Measurements from ENCODE around the gene RYR3.

Gene RYR3

DNA sequence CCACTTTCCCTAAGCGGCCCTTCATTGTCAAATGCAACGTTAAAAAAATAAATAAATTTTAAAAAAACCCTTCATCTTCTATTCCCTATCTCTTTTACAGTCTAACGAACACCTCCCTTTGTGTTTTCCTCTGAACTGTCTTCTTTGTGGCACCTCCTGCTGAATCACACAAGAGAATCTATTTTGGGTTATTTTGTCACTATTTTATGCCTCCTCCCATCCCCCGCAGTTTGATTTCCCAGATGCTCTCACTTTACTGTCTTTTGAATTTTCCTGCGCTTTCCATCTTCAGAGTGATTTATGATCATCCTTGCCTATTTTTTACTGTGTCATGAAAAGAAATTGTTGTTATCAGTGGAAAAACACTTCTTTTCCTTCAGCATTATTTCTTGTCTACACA, 32.5 kb downstream of the RYR3 start:
- DNase-seq (ENCODE audit: low spot score) (no peak), ATAC-seq (ENCODE audit: low read depth) (no peak)
- TF ChIP-seq, protein P1, sequence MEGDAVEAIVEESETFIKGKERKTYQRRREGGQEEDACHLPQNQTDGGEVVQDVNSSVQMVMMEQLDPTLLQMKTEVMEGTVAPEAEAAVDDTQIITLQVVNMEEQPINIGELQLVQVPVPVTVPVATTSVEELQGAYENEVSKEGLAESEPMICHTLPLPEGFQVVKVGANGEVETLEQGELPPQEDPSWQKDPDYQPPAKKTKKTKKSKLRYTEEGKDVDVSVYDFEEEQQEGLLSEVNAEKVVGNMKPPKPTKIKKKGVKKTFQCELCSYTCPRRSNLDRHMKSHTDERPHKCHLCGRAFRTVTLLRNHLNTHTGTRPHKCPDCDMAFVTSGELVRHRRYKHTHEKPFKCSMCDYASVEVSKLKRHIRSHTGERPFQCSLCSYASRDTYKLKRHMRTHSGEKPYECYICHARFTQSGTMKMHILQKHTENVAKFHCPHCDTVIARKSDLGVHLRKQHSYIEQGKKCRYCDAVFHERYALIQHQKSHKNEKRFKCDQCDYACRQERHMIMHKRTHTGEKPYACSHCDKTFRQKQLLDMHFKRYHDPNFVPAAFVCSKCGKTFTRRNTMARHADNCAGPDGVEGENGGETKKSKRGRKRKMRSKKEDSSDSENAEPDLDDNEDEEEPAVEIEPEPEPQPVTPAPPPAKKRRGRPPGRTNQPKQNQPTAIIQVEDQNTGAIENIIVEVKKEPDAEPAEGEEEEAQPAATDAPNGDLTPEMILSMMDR (IDR thresholded peaks at IDR 0.05; ENCODE audit: poor library complexity, severe bottlenecking), result no peak
- Histone ChIP-seq H3K27ac (ENCODE audit: poor library complexity, severe bottlenecking) (no peak overlapping the region), H3K9me3 (ENCODE audit: severe bottlenecking) (no peaks in the 10 kb centered on the region), H3K36me3 (ENCODE audit: low read depth) (no peaks in the 10 kb centered on the region), H3K4me1 (ENCODE audit: insufficient read depth, poor library complexity, severe bottlenecking) (no peaks in the 10 kb centered on the region), H3K27me3 (ENCODE audit: insufficient read depth, poor library complexity, severe bottlenecking) (peaks cover 38% of the 10 kb centered on the region), H3K4me3 (ENCODE audit: severe bottlenecking) (no peak overlapping the region)

DNA sequence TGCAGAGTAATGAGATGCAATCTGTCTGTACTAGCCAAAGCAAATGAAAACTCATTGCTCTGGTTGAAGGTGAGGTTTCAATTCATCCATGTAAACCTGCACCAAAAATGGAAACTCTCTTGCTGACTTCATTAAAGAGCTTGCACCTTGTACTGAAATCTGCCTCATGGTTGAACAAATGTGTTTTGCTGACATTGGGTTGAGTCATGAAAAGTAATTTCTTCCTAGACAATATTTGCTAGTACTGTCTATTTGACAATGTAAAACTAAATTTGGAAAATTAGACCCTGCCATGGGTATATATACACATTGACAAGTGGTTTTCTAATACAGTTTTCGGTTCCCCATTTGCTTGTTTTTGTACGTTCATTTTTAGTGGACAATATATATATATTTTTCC, 33.3 kb downstream of the RYR3 start:
- DNase-seq (ENCODE audit: low spot score) (no peak), ATAC-seq (ENCODE audit: low read depth) (no peak)
- Histone ChIP-seq H3K27me3 (ENCODE audit: insufficient read depth, poor library complexity, severe bottlenecking) (peaks cover 38% of the 10 kb centered on the region), H3K4me3 (ENCODE audit: severe bottlenecking) (no peak overlapping the region), H3K36me3 (ENCODE audit: low read depth) (no peaks in the 10 kb centered on the region), H3K27ac (ENCODE audit: poor library complexity, severe bottlenecking) (no peak overlapping the region), H3K9me3 (ENCODE audit: severe bottlenecking) (no peaks in the 10 kb centered on the region), H3K4me1 (ENCODE audit: insufficient read depth, poor library complexity, severe bottlenecking) (no peaks in the 10 kb centered on the region)
- TF ChIP-seq, protein P1 (IDR thresholded peaks at IDR 0.05; ENCODE audit: poor library complexity, severe bottlenecking), result no peak

DNA sequence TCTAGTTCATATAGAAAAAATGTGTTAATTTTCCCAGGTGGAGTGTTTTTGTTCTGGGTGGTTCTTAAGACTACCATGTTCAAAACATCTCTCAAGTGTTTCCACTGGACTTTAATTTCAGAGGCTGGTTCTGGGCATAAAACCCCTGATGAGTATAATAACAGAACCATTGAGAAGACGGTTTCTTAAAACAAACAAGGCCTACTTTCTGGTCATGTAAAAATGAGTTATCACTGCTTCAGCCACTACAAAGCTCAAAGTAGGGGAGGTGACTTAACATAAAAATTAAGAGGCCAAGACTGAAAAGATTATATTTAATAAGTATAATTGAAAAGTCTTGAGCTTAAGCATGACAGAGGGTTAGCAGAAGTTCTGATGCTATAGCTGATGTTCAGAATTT, 33.8 kb downstream of the RYR3 start:
- H3K9me3 ChIP-seq (ENCODE audit: severe bottlenecking), result no peaks in the 10 kb centered on the region
- ATAC-seq (ENCODE audit: low read depth) (no peak), DNase-seq (ENCODE audit: low spot score) (no peak)
- H3K27ac ChIP-seq (ENCODE audit: poor library complexity, severe bottlenecking), result no peak overlapping the region
- H3K4me1 ChIP-seq (ENCODE audit: insufficient read depth, poor library complexity, severe bottlenecking), result no peaks in the 10 kb centered on the region
- no peak overlapping the region for H3K4me3 ChIP-seq (ENCODE audit: severe bottlenecking)
- H3K36me3 ChIP-seq (ENCODE audit: low read depth), result no peaks in the 10 kb centered on the region
- TF ChIP-seq, protein P1 (IDR thresholded peaks at IDR 0.05; ENCODE audit: poor library complexity, severe bottlenecking), result no peak
- peaks cover 38% of the 10 kb centered on the region for H3K27me3 ChIP-seq (ENCODE audit: insufficient read depth, poor library complexity, severe bottlenecking)

DNA sequence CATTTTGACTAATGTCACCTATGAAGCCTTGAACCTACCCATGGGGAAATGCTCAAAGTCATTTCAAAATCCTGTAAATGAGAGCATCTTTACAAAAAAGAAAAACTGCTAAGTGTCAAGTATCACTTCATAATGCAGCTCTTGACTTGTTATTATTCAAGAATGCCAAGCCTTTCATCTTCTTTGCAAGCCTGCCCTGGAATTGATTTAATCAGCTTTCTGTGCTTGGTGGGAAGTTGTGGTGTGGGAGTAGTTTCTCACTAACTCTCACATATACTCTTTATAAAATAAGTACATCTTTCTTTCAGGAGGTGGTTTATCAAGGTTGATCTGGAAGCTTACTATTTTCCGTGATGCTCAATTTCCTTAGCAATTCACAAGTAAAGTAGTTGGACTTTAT, 43.6 kb downstream of the RYR3 start:
- DNase-seq (ENCODE audit: low spot score) (no peak), ATAC-seq (ENCODE audit: low read depth) (no peak)
- Histone ChIP-seq H3K27ac (ENCODE audit: poor library complexity, severe bottlenecking) (no peak overlapping the region), H3K9me3 (ENCODE audit: severe bottlenecking) (no peaks in the 10 kb centered on the region), H3K4me3 (ENCODE audit: severe bottlenecking) (no peak overlapping the region), H3K4me1 (ENCODE audit: insufficient read depth, poor library complexity, severe bottlenecking) (no peaks in the 10 kb centered on the region), H3K36me3 (ENCODE audit: low read depth) (no peaks in the 10 kb centered on the region), H3K27me3 (ENCODE audit: insufficient read depth, poor library complexity, severe bottlenecking) (peaks cover 32% of the 10 kb centered on the region)
- TF ChIP-seq, protein P1 (IDR thresholded peaks at IDR 0.05; ENCODE audit: poor library complexity, severe bottlenecking), result no peak

DNA sequence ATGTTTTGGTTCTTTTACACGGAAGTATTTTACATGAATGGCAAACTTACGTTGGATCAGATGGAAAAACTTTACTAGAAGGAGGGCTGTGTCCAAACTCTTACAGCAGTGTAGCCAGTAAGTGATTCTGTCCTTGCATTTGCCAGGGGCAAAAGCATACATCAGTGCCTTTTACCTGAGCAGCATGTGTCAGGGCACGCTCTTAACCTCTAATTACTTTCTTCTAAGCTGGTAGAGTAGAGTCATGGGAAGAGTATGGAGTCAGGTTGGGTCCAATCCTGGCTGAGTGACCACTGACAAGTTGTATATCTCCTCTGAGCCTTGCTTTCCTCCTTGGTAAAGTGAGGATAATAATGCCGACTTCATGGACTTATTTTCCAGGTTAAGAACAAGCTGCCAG, 47.1 kb downstream of the RYR3 start:
- H3K4me1 ChIP-seq (ENCODE audit: insufficient read depth, poor library complexity, severe bottlenecking), result no peaks in the 10 kb centered on the region
- H3K27me3 ChIP-seq (ENCODE audit: insufficient read depth, poor library complexity, severe bottlenecking), result peaks cover 19% of the 10 kb centered on the region
- TF ChIP-seq, protein P1 (IDR thresholded peaks at IDR 0.05; ENCODE audit: poor library complexity, severe bottlenecking), result no peak
- H3K36me3 ChIP-seq (ENCODE audit: low read depth), result no peaks in the 10 kb centered on the region
- H3K9me3 ChIP-seq (ENCODE audit: severe bottlenecking), result no peaks in the 10 kb centered on the region
- H3K4me3 ChIP-seq (ENCODE audit: severe bottlenecking), result no peak overlapping the region
- no peak overlapping the region for H3K27ac ChIP-seq (ENCODE audit: poor library complexity, severe bottlenecking)
- ATAC-seq (ENCODE audit: low read depth) (0 out of 3 replicates have a peak, but pooled peaks have one; percentile 34), DNase-seq (ENCODE audit: low spot score) (no peak)
